GM18517 (cell line): ENCODE measurements around the gene PDE4D.

Experiments used
- ATAC-seq: cut with Tn5 transposase; IDR thresholded peaks from one replicate; pipeline ENCODE4 v1.9.1; 2021; ENCODE audit warnings: mild to moderate bottlenecking, moderate library complexity; ENCODE audit not compliant: unreplicated experiment

PDE4D gene

DNA sequence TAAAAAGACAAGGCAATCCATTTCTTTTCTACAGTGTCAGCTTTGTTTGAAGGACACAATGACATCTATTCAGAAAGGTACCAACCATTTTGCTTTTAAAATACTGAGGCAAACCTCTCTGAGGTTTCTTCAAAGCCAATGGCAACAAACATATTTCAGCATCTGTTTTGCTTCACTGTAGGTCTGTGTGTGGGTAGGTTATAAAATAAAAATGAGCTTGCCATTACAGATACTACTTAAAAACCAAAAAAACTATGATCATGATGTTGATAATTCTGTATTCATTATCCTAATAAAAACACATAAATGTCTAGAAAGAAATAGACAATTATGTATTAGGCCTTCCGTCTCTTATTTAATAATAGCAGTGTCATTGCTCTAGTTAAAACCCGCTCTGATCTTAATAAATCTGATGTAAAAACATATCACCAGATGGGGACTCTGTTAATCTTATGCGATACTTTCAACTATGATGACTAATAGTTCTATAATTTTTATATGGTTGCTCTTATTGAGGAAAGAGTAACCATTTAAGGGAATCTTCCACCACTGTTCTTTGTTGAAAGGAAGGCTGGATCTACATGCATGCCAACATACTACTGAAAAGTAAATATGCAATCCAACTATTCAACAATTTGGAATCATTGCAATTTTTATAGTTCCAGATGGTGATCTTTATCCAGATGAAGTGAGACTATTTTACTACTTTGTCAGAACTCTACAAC lies 647.2 kb downstream of the PDE4D start:
- ATAC-seq: no peak

DNA sequence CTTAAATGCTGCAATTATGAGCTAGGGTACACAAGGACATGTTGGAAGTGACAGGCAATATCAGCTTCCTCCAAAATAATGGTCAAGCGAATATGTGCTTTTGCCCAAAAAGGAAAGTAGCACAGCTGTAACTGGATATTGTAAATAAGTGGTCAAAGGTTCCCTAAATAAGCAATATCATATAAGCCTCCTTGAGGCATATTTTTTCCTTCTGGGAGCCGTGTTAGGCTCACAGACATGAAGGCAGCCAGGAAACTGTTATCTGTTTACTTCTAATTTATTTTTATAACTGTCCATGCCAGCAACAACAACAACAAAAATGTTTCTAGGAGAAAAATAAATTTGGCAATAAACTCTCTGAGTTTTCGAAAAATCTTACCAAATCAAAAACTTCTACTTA lies 648.3 kb downstream of the PDE4D start:
- no peak for ATAC-seq

DNA sequence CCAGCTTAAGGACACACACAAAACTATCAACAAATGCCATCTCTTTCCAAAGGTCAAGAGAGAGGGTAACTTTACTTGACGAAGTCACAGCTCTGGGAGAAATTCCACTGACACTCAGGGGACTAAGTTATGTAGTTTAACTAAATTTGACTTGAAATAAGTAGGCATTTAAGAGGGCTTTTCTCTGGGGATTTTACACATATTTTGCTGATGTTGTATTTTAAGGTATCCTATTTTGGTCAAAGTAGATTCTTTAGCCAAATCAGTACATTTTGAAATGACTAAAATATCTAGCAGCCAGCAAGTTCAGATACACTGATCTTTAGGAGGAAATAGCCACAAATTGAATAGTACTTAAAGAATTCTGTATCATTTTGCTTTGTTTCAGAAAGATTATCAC lies 652.0 kb downstream of the PDE4D start:
- no peak for ATAC-seq

DNA sequence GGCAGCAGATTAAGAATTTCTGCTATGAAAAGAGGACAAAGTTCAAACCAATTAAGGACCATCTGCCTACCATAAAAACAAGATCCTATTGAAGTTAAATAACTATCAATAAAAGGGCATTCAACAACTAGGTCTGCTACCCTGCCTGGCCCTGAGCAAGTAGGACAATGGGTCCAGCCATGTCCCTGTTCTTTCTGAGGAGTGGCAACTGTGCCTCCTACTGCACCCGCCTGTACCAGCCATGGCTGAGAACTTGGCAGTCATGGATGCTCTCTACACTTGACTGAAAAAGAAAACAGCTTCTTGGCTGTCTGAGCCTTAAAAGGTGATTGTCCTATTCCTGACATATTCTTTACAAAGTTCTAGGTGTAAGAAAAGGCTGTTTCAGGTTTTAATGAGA lies 652.4 kb downstream of the PDE4D start:
- ATAC-seq: no peak

DNA sequence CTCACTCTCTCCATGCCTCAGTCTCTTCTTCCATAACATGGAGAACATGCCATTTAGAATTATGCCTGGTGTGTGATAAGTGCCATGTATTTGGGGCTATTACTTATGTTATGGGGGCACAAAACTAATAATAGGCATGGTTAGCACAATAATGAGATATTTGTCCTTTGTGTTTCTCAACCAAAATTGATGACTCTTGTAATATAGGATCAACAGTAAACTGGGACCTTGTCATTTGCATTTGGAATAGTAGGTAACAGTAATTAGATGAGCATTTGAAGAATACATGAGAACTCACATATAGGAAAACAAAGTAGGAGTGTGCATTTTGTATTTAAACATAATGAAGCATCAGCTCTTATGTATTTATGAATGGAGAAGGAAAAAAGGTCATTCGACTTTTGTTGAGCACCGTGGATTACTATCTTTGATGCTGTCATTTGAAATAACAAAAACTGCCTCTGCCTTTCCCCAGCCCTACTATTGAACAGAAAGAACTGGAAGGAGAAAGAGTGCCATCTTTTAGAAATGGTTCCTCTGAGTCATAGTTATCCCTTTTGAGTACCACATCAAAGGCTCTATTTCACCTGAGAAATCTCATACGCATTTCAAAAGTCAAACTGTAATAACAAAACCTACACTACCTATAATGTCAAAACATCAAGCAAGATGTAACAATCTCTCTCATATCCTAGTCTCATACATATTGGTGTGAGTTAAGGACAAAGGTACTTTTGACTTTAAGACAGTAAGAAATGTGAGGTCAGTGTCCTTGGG lies 655.2 kb downstream of the PDE4D start:
- ATAC-seq: no peak

DNA sequence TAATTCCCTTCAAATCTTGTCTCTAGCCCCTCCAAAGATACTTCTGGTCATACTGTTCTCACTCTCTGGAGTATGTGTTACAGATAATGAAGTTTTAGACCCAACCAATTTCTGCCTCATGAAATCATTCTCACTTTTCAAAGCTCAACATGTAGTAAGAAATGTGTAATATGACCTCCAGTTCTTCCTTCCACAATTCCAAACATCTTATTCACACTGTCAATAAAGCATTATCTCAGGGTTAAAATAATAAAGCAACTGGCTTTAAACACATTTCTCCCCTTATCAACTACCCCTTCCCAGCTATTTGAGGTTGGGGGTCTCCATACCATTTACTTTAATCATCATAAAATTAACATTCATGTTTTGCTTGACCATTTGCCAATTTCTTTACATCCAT lies 656.5 kb downstream of the PDE4D start:
- ATAC-seq: no peak

DNA sequence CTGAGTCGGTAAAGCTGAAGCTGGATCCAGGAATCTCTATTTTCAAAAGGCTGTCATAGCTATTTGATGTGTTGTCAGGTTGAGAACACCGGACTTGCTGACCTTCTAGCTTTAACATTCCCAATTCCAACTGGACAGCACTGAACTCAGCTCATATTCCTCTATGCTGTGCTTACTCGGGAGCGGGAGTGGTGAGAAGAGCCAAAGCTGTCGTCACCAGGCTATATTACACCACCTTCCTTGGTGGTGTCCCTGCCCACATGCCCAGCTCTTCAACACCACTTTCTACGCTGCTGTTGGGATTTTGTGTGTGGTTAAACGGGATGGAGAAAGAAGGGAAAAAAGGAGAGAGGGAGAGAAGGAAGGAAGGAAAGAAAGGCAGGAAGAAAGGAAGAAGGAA lies 657.1 kb downstream of the PDE4D start:
- no peak for ATAC-seq

DNA sequence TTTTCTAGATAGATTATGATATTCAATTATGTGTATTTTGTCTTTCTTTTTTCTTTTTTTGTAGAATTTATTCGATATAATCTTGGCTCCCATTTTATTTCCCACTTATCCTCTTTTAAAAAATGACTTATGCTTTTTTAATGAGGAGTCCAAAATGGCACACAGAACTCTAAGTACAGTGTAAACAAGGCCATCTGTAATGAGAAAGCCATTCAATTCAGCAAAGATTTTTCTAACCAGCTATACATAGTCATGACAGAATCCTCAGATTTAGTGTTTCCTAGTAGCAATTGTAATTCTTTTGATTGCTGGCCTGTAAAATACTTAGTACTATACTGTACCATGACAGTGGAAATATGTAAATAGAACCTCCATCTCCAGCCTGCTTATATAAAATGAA lies 659.3 kb downstream of the PDE4D start:
- ATAC-seq: no peak

DNA sequence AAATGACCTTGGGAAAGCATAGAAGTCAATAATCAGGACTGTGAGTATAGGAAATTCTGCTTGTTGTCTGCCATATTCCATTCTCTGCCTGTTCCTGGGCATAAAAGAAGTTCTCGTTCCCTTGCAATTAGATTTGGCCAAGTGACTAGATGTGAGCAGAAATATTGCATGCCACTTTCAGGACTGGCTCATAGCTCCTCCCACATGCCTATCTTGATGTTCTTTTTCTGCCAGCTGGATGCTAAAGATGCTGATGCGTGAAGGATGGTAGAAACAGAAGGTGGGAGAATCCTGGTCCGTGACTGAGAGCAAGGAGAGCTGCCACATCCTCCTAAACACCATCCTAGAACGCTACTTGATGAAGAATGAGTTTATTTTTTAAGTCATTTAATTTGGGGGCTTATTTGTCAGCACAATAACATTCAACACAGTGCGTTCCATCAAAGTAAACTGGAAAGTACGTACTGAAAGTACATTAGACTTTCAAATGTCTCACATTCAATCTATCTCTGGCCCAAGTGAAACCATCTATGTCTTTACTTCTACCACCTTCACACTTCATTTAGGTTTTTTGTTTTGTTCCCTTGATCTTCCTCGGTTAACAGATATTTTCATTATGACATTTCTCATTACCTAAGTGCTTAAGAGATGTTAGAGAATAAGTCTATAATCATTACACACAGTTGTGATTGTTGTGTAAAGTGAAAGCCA lies 662.1 kb downstream of the PDE4D start:
- no peak for ATAC-seq

DNA sequence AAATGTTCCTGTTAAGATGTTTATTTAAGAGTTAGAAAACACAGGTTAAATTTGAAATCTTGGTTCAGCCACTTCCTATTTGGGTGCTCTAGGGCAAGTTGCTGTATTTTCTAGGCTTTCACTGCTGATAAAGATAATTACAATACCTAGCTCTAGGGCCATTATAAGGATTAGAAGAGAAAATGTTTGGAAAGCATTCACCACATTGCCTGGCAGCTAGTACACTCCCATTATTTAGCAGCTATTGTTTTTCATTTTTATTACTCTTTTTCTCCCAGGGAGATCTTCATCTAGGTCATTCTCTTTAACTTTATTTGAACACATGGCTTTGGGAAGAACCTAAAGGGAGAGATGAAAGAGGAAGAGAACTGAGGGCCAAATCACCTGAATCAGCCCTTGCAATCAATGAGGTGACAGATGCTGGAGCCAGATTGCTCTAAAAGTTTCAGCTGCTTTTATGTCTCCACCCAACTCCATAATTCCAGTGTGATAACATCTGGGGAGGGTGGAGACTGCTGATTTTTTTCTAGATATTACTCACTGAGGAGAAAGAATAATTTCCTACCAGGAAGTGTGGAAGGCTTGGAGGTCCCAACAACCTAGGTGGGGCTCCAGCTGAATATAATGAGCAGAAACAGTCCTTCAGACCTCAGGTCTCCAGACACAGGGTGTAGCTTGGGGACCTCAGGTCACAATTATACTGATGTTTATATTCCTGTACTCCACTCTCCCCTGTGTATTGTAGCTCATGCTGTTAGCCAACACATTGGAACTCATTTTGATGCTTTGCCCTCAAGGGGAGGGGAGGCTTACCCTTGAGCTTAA lies 670.6 kb downstream of the PDE4D start:
- ATAC-seq: no peak

DNA sequence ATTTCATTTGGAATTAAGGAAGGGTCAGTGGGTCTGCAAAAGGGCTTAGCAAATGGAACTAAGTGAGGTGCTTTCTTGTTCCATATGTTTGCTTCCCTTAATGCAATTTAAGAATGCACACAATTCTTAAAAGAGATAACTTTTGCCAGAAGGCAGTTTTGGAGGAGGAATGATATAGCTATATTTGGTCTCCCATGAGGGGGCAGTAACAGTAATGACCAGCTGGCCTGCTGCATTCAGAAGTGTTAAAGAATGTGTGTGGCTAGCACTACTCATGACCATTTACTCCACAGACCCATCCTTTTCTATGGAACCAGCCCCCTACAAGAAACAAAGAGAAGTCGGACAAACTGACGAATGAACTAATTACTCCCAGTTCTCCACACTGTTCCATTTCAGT lies 671.8 kb downstream of the PDE4D start:
- ATAC-seq: no peak

DNA sequence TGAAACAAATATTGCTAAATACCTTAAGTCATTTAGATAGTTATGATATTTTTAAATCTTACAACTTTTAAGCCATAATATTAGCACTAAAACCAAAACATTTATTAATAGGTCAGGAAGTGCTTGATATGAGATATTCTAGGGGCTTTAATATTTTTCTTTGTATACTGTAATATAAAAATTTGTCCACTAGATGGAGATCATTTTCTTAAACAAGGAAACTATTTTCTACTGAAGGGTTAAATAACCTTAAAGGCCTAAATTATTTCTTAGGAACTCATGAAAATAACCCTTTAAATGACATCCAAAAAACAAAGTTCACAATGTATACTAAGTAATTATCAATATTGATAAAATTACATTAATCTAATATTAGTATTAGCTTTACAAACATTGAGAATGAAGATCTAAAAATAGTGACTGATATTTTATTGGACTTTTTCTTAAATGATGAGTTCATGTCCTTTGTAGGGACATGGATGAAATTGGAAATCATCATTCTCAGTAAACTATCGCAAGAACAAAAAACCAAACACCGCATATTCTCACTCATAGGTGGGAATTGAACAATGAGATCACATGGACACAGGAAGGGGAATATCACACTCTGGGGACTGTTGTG lies 675.0 kb downstream of the PDE4D start:
- ATAC-seq: no peak

DNA sequence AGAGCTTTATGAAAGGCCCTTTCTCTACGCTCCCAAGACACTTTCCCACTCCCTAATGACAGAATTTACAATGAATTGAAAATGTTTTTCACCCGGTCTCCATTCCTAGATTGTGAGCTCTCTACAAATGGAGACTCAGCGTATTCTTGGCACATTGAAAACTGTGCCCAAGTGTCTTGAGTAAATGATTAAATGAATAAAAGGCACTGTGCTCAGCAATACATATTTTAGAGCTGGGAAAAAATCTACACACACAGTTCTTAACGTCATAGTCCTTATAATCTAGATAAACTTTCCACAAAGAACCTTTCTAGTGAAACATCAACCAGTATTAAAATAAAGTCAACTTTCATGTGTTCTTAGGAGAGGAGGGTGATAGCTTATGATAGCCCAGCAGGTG lies 676.7 kb downstream of the PDE4D start:
- no peak for ATAC-seq

DNA sequence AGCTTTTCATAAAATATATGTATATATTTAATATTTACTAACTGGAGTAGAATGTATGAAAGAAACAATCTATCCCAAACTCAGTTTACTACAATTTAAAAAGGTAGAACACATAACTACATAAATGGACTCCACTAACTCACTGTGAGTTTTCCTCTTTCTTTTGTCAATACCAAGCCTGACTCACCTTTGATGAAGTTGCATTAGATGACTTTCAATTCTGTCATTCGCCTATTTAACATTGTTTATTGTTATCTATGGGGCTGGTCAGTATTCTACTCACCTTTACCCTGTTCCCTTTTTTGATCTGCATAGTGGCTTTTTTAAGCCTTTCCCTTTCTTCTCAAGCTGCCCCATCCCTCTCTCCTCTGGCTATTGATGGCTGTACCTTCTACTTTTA lies 680.9 kb downstream of the PDE4D start:
- no peak for ATAC-seq

DNA sequence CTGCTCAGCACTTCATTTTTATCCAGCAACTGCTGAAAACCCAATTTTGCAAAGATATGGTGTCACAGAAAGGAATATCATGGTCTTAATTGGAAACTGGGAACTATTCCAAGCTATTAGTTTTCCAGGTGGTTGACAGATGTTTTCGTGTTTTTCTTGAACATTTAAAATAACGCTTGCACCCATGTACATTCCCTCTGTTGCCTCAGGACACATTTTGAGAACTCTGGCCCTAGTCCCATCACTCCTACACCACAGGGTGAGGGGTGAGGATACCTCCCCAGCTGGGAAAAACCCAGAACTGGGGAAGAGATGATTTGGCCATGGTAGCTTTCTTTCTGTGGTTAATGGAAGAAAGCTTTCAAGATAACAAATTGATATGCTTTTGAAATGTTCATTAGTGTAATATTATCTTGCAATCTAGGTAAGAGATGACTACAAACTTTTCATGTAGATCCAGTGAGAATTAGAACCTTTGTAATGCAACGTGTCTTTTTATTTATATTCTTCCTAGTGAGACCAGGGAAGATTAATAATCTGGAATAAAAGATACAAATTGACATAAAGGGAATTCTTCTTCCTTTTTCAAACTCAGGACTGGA lies 683.7 kb downstream of the PDE4D start:
- no peak for ATAC-seq

DNA sequence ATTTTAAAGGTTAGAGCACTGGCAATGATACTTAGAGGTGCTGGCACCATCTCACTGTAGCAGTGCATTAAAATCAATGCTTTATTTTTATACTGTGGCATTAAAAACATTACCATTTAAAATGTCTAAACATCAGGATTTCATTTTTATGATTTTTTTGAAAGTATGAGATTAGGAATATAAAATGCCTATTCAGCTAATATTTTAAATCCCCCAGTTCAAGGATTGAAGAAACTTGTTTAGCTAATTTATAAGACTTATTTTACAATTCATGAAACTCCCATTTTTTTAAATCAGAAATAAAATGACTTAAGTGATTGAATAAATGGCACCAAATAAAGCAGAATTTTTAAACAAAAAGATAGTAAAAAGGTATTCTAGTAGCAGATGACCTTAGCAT lies 685.1 kb downstream of the PDE4D start:
- no peak for ATAC-seq

DNA sequence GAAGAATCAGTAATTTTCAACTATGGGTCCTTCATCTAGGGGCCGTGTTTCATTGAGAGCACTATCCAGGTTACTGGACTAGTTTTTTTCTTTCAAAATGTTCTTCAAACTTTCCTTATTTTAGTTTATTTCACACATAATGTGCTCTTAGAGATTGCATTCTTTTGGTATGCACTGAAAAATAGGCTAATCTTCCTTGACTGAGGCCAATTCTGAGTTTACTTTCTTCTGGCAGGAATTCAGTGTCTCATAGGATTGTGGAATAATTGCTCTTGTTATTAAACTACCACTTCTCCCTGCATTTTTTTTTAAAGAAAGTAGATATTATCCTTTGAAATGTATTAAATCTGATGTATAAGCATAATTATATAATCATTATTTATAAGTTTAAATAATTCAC lies 686.1 kb downstream of the PDE4D start:
- ATAC-seq: no peak

DNA sequence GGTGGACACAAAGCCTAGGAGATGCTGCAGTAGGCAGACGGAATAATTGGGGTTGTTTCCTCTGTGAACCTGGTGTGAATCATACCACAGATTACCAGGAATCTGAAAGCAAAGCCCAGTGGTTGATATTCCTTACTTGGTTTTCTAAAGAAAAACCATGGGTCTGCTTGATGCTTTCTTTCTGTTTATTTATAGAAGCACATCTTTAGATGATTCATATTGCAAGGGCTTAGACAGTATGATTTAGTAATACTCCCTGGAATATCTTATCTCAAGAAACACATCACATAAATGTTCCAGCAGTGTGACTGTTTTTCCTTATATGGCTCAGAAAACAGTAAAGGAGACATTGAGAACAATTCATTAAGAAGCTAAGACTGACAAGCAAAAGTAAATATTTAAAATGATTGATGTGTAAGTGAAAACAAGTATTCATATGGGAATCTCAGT lies 687.4 kb downstream of the PDE4D start:
- no peak for ATAC-seq

DNA sequence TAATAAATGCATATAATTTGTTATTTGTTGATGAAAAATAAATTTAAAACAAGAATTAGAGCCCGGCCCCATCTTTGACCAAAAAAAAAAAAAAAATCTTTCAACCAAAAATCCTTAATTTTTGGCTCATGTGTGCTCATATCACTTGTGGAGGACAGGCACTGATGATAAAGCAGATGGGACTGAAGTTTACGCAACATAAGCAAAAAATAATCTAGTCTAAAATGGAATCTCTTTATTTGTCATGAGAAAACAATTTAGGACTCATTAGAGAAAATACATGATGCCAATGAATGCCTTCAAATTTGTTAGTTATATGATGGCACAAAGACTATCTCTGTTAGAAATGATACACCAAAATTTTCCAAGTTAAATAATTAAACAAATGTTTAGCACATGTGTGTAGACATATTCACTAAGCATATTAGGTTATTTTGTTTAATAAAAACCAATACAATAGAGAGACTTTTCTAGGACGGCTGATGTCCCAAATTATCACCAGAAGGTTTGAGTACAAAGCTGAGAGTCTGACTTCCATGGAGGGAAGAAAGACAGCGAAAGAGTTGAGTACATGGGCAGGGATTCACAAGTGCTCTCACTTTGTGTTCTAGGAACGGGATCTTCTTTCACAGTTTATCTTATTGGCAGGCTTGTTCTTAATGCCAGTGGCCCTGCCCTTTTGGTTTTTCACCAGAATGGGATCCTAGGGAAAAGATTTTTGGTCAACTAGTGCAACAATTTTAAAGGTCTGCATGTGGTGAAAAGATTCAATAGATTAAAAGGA lies 689.2 kb downstream of the PDE4D start:
- no peak for ATAC-seq
